SK-N-SH treated with all-trans-retinoic acid at 6 μM for 48 hours (cell line): Measurements from ENCODE around the gene SLC18A3.
A peak's percentile ranks its signal among the peaks of the same experiment; 100 is the strongest.

Source experiments
- ATAC-seq: fragments of 200-7000 bp; cut with Tn5 transposase; 3 replicates; pipeline ENCODE4 v1.9.1; 2020; ENCODE audit warnings: mild to moderate bottlenecking, moderate library complexity
- ARNTL ChIP-seq: fragments of 450-650 bp; formaldehyde crosslinking; IDR thresholded peaks from 2 replicates; pipeline ENCODE4 v1.5.0; 2020; ENCODE audit warnings: low read depth, mild to moderate bottlenecking, moderate library complexity, borderline replicate concordance
- BACH2 ChIP-seq: fragments of 250-450 bp; sonication (Bioruptor Pico); IDR thresholded peaks from 2 replicates; pipeline ENCODE4 v1.9.0; 2021; ENCODE audit warnings: mild to moderate bottlenecking, borderline replicate concordance
- CREB5 ChIP-seq: fragments of 250-450 bp; sonication (Bioruptor Pico); IDR thresholded peaks from 2 replicates; pipeline ENCODE4 v1.5.1; 2020; ENCODE audit warnings: low read depth, mild to moderate bottlenecking, moderate library complexity
- CSDC2 ChIP-seq: fragments of 250-450 bp; sonication (Bioruptor Pico); IDR thresholded peaks from 2 replicates; pipeline ENCODE4 v1.5.0; 2020; ENCODE audit warnings: mild to moderate bottlenecking, moderate library complexity
- GLIS3 ChIP-seq: fragments of 250-450 bp; sonication (Bioruptor Pico); IDR thresholded peaks from 2 replicates; pipeline ENCODE4 v1.5.0; 2020; ENCODE audit warnings: mild to moderate bottlenecking, moderate library complexity
- OSR1 ChIP-seq: fragments of 250-450 bp; sonication (Bioruptor Pico); IDR thresholded peaks from 2 replicates; pipeline ENCODE4 v1.8.0; 2022; ENCODE audit warnings: moderate library complexity, mild to moderate bottlenecking, inconsistent platforms
- PATZ1 ChIP-seq: fragments of 250-450 bp; sonication (Bioruptor Pico); IDR thresholded peaks from 2 replicates; pipeline ENCODE4 v1.8.0; 2020; ENCODE audit warnings: mild to moderate bottlenecking, moderate library complexity, borderline replicate concordance
- POU6F1 ChIP-seq: fragments of 250-450 bp; sonication (Bioruptor Pico); IDR thresholded peaks from 2 replicates; pipeline ENCODE4 v1.8.0; 2021; ENCODE audit warnings: low read depth, mild to moderate bottlenecking, moderate library complexity, borderline replicate concordance
- PPARA ChIP-seq: fragments of 250-450 bp; sonication (Bioruptor Pico); IDR thresholded peaks from 2 replicates; pipeline ENCODE4 v1.5.0; 2020; ENCODE audit warnings: mild to moderate bottlenecking, borderline replicate concordance
- TCF4 ChIP-seq: fragments of 250-450 bp; sonication (Bioruptor Pico); IDR thresholded peaks from 2 replicates; pipeline ENCODE4 v1.8.0; 2021; ENCODE audit warnings: mild to moderate bottlenecking, moderate library complexity, borderline replicate concordance
- TOX ChIP-seq: fragments of 250-450 bp; sonication (Bioruptor Pico); IDR thresholded peaks from 2 replicates; pipeline ENCODE4 v1.8.0; 2021; ENCODE audit warnings: mild to moderate bottlenecking, moderate library complexity, borderline replicate concordance
- ZC3H10 ChIP-seq: fragments of 250-450 bp; sonication (Bioruptor Pico); IDR thresholded peaks from 2 replicates; pipeline ENCODE4 v1.5.1; 2021; ENCODE audit warnings: mild to moderate bottlenecking, moderate library complexity
- ZFP3 ChIP-seq: fragments of 250-450 bp; sonication (Bioruptor Pico); IDR thresholded peaks from 2 replicates; pipeline ENCODE4 v1.5.0; 2020; ENCODE audit warnings: mild to moderate bottlenecking, moderate library complexity
- ZNF70 ChIP-seq: fragments of 450-650 bp; formaldehyde crosslinking; IDR thresholded peaks from 2 replicates; pipeline ENCODE4 v1.5.0; 2020; ENCODE audit warnings: mild to moderate bottlenecking, moderate library complexity
- ZNF8 ChIP-seq: fragments of 450-650 bp; formaldehyde crosslinking; IDR thresholded peaks from 2 replicates; pipeline ENCODE4 v1.5.0; 2020; ENCODE audit warnings: mild to moderate bottlenecking, moderate library complexity

The SLC18A3 gene

DNA sequence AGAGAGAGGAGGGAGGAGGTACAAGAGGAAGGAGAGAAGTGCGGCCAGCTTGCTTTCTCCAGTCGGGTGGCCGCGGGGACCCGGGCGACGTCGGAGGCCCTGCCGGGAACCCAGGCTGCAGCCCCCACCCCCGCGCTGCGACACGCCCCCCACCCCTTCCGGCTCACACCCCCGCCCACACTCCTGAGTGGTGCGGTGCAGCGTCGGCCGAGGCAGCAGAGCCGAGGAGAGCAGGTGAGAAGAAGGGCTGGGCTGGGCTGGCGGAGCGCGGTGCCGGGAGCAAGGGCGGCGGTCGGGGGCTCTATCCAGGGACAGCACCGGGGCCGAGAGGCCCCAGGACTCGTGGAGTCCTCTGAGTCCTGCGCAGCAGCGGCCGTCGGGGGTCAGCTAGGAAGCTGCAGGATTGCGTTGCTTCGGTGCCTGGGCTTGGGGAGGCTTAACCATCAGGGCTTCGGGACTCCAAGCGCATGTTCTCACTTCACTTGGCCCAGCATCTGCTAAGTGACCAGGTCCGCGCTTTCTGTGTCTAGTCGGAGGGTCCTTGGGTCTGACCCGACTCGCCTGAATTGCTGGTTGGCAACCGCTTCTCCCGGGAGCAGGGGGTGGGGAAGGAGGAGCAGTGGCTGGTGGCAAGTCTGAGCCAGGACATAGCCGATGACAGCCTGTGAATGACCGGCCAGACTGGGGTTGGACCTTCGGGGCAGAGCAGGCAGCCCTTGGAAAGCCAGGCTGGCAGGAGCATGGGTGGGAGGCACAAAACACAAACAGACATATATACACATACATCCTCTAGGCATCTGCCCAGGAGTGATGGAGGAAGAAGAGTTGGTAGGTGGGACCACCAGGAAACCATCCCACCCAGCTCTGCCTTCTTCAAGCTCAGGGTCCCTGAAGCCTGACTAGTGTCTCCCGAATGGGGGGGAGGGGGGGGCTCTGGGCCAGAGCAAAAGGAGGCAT is 4.4 kb downstream of the SLC18A3 start (continued):
- TF ChIP-seq POU6F1 (CRISPR knock-in tag), result no peak
- TF ChIP-seq OSR1 (CRISPR knock-in tag), result no peak
- TF ChIP-seq BACH2 (CRISPR knock-in tag), result no peak

DNA sequence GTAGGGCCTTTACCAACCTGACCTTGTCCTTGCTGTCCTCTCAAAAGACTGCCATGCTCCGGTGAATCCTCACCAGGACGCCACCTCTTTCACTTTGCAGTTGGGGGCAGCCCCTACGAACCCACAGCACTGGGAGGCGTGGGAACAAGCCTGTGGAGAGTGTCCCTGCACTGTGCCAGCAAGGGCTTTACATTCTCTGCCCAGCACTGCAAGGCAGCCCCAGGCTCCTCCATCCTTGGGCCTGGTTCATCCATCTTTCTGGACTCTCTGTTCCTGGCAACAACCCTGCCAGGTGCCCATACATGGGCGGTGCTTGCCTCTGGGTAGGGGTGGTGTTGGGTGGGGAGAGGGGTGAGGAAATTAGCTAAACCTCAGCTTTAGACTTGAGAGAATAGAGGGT is 5.1 kb downstream of the SLC18A3 start:
- ATAC-seq, result no peak
- TF ChIP-seq POU6F1 (CRISPR knock-in tag) (no peak), CREB5 (CRISPR knock-in tag) (no peak), TCF4 (CRISPR knock-in tag) (no peak), TOX (CRISPR knock-in tag) (no peak), ARNTL (CRISPR knock-in tag) (no peak), GLIS3 (CRISPR knock-in tag) (no peak)

DNA sequence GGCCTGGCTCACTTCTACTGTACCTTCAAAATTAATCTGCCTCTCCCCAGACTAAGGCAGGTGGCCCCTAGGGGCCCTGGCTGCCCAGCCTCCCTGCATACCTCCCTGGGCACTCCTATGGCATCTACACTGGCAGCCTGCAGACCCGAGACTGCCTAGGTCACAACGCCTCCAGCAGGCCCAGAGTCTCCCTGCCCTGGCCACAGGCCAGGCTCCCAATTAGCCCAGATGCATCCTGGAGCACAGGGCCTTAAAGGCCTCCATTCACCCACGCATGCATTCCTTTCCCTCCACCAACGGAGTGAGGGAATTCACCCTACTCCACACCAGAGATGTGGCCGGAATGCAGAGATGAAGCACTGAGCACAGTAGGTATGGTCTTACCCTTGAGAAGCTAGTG is 5.6 kb downstream of the SLC18A3 start:
- peak; percentile 53 for ATAC-seq
- TF ChIP-seq ZFP3 (CRISPR knock-in tag) (peak; percentile 51; the same call in 1 of the 2 replicates), POU6F1 (CRISPR knock-in tag) (no peak)

GRCh38 chr10:49616421-49617101 is 6.5 kb downstream of the SLC18A3 start:
- TF ChIP-seq CREB5 (CRISPR knock-in tag), result no peak
- no peak for TF ChIP-seq OSR1 (CRISPR knock-in tag)
- TF ChIP-seq TOX (CRISPR knock-in tag), result no peak
- TF ChIP-seq TCF4 (CRISPR knock-in tag), result no peak
- TF ChIP-seq ZFP3 (CRISPR knock-in tag), result no peak
- TF ChIP-seq CSDC2 (CRISPR knock-in tag), result no peak
- no peak for TF ChIP-seq PATZ1
- TF ChIP-seq ZNF70 (CRISPR knock-in tag), result no peak
- TF ChIP-seq ZC3H10 (CRISPR knock-in tag), result no peak
- no peak for TF ChIP-seq PPARA (CRISPR knock-in tag)
- TF ChIP-seq ZNF8, result no peak
- no peak for ATAC-seq
